H9 (cell line): ENCODE measurements around the gene ZDHHC1. TPM values are rescaled to one million over a fixed set of nuclear protein-coding genes. Genes with fewer than 3 reads are reported as not detected.

ENCODE experiments used
- DNase-seq: peaks from one replicate; pipeline ENCODE4 v3.0.0-alpha.2; 2017
- H2AFZ ChIP-seq: one replicate; pipeline ENCODE4 v1.6.1; 2013; ENCODE audit warnings: mild to moderate bottlenecking, low read length, control low read depth, moderate library complexity
- H2AK5ac ChIP-seq: 2 replicates; pipeline ENCODE4 v1.6.1; 2013; ENCODE audit warnings: low read length, control low read depth, mixed read lengths; ENCODE audit not compliant: insufficient read length
- H2BK120ac ChIP-seq: one replicate; pipeline ENCODE4 v1.6.1; 2013; ENCODE audit warnings: low read depth, mild to moderate bottlenecking, low read length, control low read depth, inconsistent platforms; ENCODE audit not compliant: poor library complexity, severe bottlenecking
- H2BK12ac ChIP-seq: 2 replicates; pipeline ENCODE4 v1.6.1; 2013; ENCODE audit warnings: low read length, control low read depth, mixed read lengths, low read depth; ENCODE audit not compliant: insufficient read length
- H2BK15ac ChIP-seq: 2 replicates; pipeline ENCODE4 v1.6.1; 2013; ENCODE audit warnings: low read depth, low read length, control low read depth
- H2BK20ac ChIP-seq: one replicate; pipeline ENCODE4 v1.6.1; 2013; ENCODE audit warnings: low read depth, mild to moderate bottlenecking, low read length, control low read depth, inconsistent platforms; ENCODE audit not compliant: poor library complexity, severe bottlenecking
- H2BK5ac ChIP-seq: 2 replicates; pipeline ENCODE4 v1.6.1; 2013; ENCODE audit warnings: low read length, control low read depth, mixed read lengths; ENCODE audit not compliant: insufficient read length
- H3K14ac ChIP-seq: 2 replicates; pipeline ENCODE4 v1.6.1; 2013; ENCODE audit warnings: low read length, control low read depth; ENCODE audit not compliant: insufficient read depth
- H3K18ac ChIP-seq: 2 replicates; pipeline ENCODE4 v1.6.1; 2013; ENCODE audit warnings: low read depth, mild to moderate bottlenecking, mixed read lengths, low read length, control low read depth; ENCODE audit not compliant: insufficient read length
- H3K23ac ChIP-seq: 2 replicates; pipeline ENCODE4 v1.6.1; 2013; ENCODE audit warnings: low read length, control low read depth, mixed read lengths, low read depth; ENCODE audit not compliant: insufficient read length
- H3K23me2 ChIP-seq: 2 replicates; pipeline ENCODE4 v1.6.1; 2013; ENCODE audit warnings: low read depth, mild to moderate bottlenecking, mixed read lengths, low read length, control low read depth; ENCODE audit not compliant: insufficient read length, poor library complexity, severe bottlenecking
- H3K27ac ChIP-seq: 2 replicates; pipeline ENCODE4 v1.5.1; 2013; ENCODE audit warnings: low read length, control low read depth, mixed read lengths, low read depth; ENCODE audit not compliant: insufficient read length
- H3K27me3 ChIP-seq: 2 replicates; pipeline ENCODE4 v1.6.1; 2013; ENCODE audit warnings: low read length, control low read depth, inconsistent platforms; ENCODE audit not compliant: insufficient read depth
- H3K4ac ChIP-seq: 2 replicates; pipeline ENCODE4 v1.6.1; 2013; ENCODE audit warnings: low read depth, mild to moderate bottlenecking, control low read depth, inconsistent platforms, low read length, moderate library complexity
- H3K4me1 ChIP-seq: 2 replicates; pipeline ENCODE4 v1.6.1; 2013; ENCODE audit warnings: low read length, control low read depth, inconsistent platforms; ENCODE audit not compliant: insufficient read depth
- H3K4me2 ChIP-seq: 2 replicates; pipeline ENCODE4 v1.6.1; 2013; ENCODE audit warnings: low read length, control low read depth, mixed read lengths; ENCODE audit not compliant: insufficient read length, insufficient read depth
- H3K56ac ChIP-seq: 2 replicates; pipeline ENCODE4 v1.6.1; 2013; ENCODE audit warnings: low read depth, mild to moderate bottlenecking, mixed read lengths, low read length, control low read depth; ENCODE audit not compliant: insufficient read length
- H3K79me1 ChIP-seq: 2 replicates; pipeline ENCODE4 v1.6.1; 2013; ENCODE audit warnings: low read depth, mild to moderate bottlenecking, moderate library complexity, low read length, control low read depth, inconsistent platforms; ENCODE audit not compliant: insufficient read depth, poor library complexity, severe bottlenecking
- H3K79me2 ChIP-seq: 2 replicates; pipeline ENCODE4 v1.6.1; 2013; ENCODE audit warnings: low read length, control low read depth, inconsistent platforms; ENCODE audit not compliant: insufficient read depth
- H3K9ac ChIP-seq: 2 replicates; pipeline ENCODE4 v1.6.1; 2013; ENCODE audit warnings: low read length, control low read depth, mixed read lengths; ENCODE audit not compliant: insufficient read length; ENCODE audit errors: extremely low read depth
- H3K9me3 ChIP-seq: one replicate; pipeline ENCODE4 v1.6.1; 2013; ENCODE audit warnings: low read depth, low read length, inconsistent platforms; ENCODE audit not compliant: control insufficient read depth
- H3T11ph ChIP-seq: one replicate; pipeline ENCODE4 v1.6.1; 2013; ENCODE audit warnings: mild to moderate bottlenecking, low read length, control low read depth, inconsistent platforms
- H4K20me1 ChIP-seq: one replicate; pipeline ENCODE4 v1.6.1; 2013; ENCODE audit not compliant: control insufficient read depth, insufficient read length, insufficient read depth
- H4K5ac ChIP-seq: 2 replicates; pipeline ENCODE4 v1.6.1; 2013; ENCODE audit warnings: low read depth, mild to moderate bottlenecking, mixed read lengths, low read length, control low read depth; ENCODE audit not compliant: insufficient read length
- H4K8ac ChIP-seq: replicated peaks from 2 replicates; pipeline ENCODE4 v1.6.1; 2013; ENCODE audit warnings: low read length, control low read depth, mixed read lengths, low read depth; ENCODE audit not compliant: insufficient read length
- H4K91ac ChIP-seq: 2 replicates; pipeline ENCODE4 v1.6.1; 2013; ENCODE audit warnings: low read depth, mild to moderate bottlenecking, moderate library complexity, mixed read lengths, low read length, control low read depth; ENCODE audit not compliant: insufficient read length
- H3K27ac Mint-ChIP-seq, 3 experiments: 2 replicates in 2 of 3; 3 replicates in 1 of 3; pipeline ENCODE4 v1.8.0; 2020 to 2021; ENCODE audit warnings: mixed read lengths in 3 of 3, mild to moderate bottlenecking in 1 of 3, moderate library complexity in 1 of 3
- H3K27me3 Mint-ChIP-seq: 2 replicates; pipeline ENCODE4 v1.8.0; 2021; ENCODE audit warnings: low read depth, mild to moderate bottlenecking, moderate library complexity, mixed read lengths
- H3K36me3 Mint-ChIP-seq, 3 experiments: 2 replicates in 2 of 3; 3 replicates in 1 of 3; pipeline ENCODE4 v1.8.0; 2020 to 2021; ENCODE audit warnings: low read depth in 3 of 3, mixed read lengths in 3 of 3; ENCODE audit not compliant: insufficient read depth in 1 of 3
- H3K4me1 Mint-ChIP-seq, 2 experiments: 2 replicates each; pipeline ENCODE4 v1.8.0; 2020; ENCODE audit warnings: mixed read lengths in 2 of 2
- H3K4me3 Mint-ChIP-seq, 2 experiments: 2 replicates in 1 of 2; 3 replicates in 1 of 2; pipeline ENCODE4 v1.8.0; 2020 to 2021; ENCODE audit warnings: mild to moderate bottlenecking in 2 of 2, mixed read lengths in 2 of 2, moderate library complexity in 1 of 2
- H3K9me3 Mint-ChIP-seq, 2 experiments: 2 replicates in 1 of 2; 3 replicates in 1 of 2; pipeline ENCODE4 v1.8.0; 2020; ENCODE audit warnings: mild to moderate bottlenecking in 2 of 2, mixed read lengths in 2 of 2, moderate library complexity in 1 of 2
- WGBS: extraction: QIAGEN DNeasy Blood & Tissue Kit; methylation state at CpG from one replicate; pipeline ENCODE4 v1.1.7; 2013; ENCODE audit warnings: missing lambda C conversion rate, low lambda C conversion rate, mixed read lengths; ENCODE audit not compliant: insufficient read length; ENCODE audit errors: extremely low coverage; 5-methylcytosine and 5-hydroxymethylcytosine counted together
- total RNA-seq: library from RNA; stranded (reverse); gene quantifications from 2 replicates; pipeline ENCODE4 v1.2.1, GENCODE V29; 2021
- TF ChIP-seq, protein P1 (sequence below): fragments of 200-600 bp; sonication (generic); conservative IDR thresholded peaks from 3 replicates; pipeline ENCODE4 v1.8.0; 2021; ENCODE audit warnings: antibody characterized with exemption, mild to moderate bottlenecking

ZDHHC1 gene
- total RNA-seq, 1 experiment from 2014 or later: 3.7 TPM

DNA sequence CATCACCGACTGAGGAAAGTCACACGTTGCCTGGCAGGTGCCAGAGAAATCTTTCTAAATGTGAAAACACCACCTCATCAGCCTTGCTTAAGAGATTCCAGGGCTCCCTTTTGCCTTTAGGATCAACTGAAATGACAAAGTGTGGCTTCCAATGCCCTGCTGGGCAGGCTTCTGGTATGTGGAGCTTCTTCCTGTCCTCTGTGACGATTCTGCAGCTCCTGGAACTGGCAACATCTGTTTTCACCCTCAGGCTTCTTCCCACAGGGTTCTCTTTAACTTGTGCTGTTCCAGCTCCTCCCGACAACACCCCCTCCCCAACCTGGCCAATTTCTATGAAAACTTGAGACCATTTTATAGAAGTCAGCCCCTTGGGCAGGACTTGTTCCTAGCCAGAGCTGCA lies 4.8 kb upstream of the ZDHHC1 start:
- no peak overlapping the region for H2BK120ac ChIP-seq
- TF ChIP-seq, protein P1, sequence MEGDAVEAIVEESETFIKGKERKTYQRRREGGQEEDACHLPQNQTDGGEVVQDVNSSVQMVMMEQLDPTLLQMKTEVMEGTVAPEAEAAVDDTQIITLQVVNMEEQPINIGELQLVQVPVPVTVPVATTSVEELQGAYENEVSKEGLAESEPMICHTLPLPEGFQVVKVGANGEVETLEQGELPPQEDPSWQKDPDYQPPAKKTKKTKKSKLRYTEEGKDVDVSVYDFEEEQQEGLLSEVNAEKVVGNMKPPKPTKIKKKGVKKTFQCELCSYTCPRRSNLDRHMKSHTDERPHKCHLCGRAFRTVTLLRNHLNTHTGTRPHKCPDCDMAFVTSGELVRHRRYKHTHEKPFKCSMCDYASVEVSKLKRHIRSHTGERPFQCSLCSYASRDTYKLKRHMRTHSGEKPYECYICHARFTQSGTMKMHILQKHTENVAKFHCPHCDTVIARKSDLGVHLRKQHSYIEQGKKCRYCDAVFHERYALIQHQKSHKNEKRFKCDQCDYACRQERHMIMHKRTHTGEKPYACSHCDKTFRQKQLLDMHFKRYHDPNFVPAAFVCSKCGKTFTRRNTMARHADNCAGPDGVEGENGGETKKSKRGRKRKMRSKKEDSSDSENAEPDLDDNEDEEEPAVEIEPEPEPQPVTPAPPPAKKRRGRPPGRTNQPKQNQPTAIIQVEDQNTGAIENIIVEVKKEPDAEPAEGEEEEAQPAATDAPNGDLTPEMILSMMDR: no peak
- H3K4me1 ChIP-seq: peaks cover 26% of the 10 kb centered on the region
- Mint-ChIP-seq H3K9me3 (peaks cover 2 to 5% of the 10 kb centered on the region in 2 experiments; a peak in 3 of 5 replicates), H3K27ac (peak overlapping the region in 1 of 3 experiments; percentile 39; a peak in 1 of 7 replicates), H3K36me3 (peaks cover 0 to 4% (median 2%) of the 10 kb centered on the region in 3 experiments; a peak in 1 of 7 replicates), H3K4me3 (no peak overlapping the region), H3K27me3 (peaks cover 3% of the 10 kb centered on the region; the same call in 1 of the 2 replicates), H3K4me1 (peaks cover 48 to 52% of the 10 kb centered on the region in 2 experiments)
- H3K79me2 ChIP-seq: no peaks in the 10 kb centered on the region
- no peak overlapping the region for H3K4ac ChIP-seq
- H4K91ac ChIP-seq: no peak overlapping the region
- H3K9me3 ChIP-seq: no peaks in the 10 kb centered on the region
- DNase-seq: peak; percentile 71
- no peak overlapping the region for H2BK15ac ChIP-seq
- no peak overlapping the region for H3K56ac ChIP-seq
- H2BK20ac ChIP-seq: no peak overlapping the region
- no peak overlapping the region for H2AK5ac ChIP-seq
- no peak overlapping the region for H3K9ac ChIP-seq
- H2BK5ac ChIP-seq: no peak overlapping the region
- H4K20me1 ChIP-seq: no peaks in the 10 kb centered on the region
- no peak overlapping the region for H2AFZ ChIP-seq
- H4K5ac ChIP-seq: no peak overlapping the region
- no peak overlapping the region for H3K27ac ChIP-seq
- H3K14ac ChIP-seq: no peak overlapping the region
- peaks cover 6% of the 10 kb centered on the region for H3K23me2 ChIP-seq
- no peak overlapping the region for H4K8ac ChIP-seq
- H3K18ac ChIP-seq: peak overlapping the region; percentile 50
- H3T11ph ChIP-seq: no peak overlapping the region
- H3K4me2 ChIP-seq: no peak overlapping the region
- no peaks in the 10 kb centered on the region for H3K79me1 ChIP-seq
- H3K27me3 ChIP-seq: no peaks in the 10 kb centered on the region; the same call in 1 of the 2 replicates
- H3K23ac ChIP-seq: no peak overlapping the region
- H2BK12ac ChIP-seq: peak overlapping the region; percentile 24
- no CpG with 5 or more reads among the region's 4 CpGs for WGBS
